Vagina (tissue), 2 donors: ENCODE measurements around the gene MRPS31.

Source experiments
- CTCF ChIP-seq, 3 experiments: fragments of 450-650 bp in 2 of 3; fragments of 200-600 bp in 1 of 3; sonication (generic) in 1 of 3; IDR thresholded peaks; one replicate each; pipeline ENCODE4 v1.5.1; 2017 to 2019; ENCODE audit warnings: antibody characterized with exemption in 3 of 3, mild to moderate bottlenecking in 2 of 3, moderate library complexity in 2 of 3
- POLR2A ChIP-seq, 2 donors: fragments of 450-650 bp; IDR thresholded peaks; one replicate each; pipeline ENCODE4 v1.6.1; 2017; ENCODE audit warnings: antibody characterized with exemption in 2 of 2, mild to moderate bottlenecking in 2 of 2, moderate library complexity in 2 of 2
- POLR2AphosphoS5 ChIP-seq, 2 donors: sonication (generic); formaldehyde crosslinking; IDR thresholded peaks; one replicate each; pipeline ENCODE4 v1.9.0; 2017; ENCODE audit warnings: antibody characterized with exemption in 2 of 2, mild to moderate bottlenecking in 2 of 2, low read depth in 1 of 2; ENCODE audit not compliant: insufficient read depth in 1 of 2

GRCh38 chr13:40776232-40776631 lies 5.2 kb upstream of the MRPS31 start:
- no peak for TF ChIP-seq CTCF (IDR thresholded peaks at IDR 0.05)
- TF ChIP-seq POLR2AphosphoS5 (IDR thresholded peaks at IDR 0.05; ENCODE audit: insufficient read depth in 1 of 2, low read depth in 1 of 2), result no peak
- no peak for TF ChIP-seq POLR2A (IDR thresholded peaks at IDR 0.05)
